ENCODE measurements around the gene SREBF1.

SREBF1 gene

DNA sequence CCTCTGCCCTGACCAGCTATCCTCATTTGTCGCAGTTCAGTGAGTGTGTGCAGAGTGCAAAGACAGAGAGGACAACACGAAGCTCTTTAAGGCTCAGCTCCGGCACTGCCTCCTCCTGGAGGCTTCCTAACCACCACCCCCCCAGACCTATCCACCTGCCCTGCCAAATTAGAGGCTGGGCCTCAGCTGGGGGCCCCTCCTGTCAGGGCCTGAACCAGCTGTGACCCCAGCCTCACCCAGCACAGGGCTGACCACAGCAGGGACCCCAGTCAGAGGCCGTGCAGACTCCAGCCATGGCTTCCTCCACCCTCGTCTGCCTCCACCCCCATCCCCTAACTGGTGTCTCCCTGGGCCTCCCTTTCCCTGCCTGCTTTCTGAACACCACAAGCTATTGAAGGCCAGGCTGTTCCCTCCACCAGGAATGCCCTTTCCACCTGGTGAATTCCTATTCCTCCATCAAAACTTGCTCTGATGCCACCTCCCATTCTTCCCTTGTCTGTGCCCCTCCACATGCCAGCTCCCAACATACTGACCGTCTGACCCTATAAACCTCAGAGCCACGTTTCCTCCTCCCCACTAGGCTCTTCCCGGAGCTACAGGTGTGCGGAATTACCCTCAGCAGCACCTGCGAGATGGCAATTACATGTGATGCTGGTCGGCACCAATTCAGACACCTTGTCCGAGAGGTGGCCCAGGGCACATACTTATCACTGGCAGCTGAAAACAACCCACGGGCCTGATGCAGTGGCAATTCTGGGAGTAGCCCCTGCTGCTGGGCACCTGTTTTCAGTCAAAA, 8.8 kb downstream of the SREBF1 start:
- in situ Hi-C loops (cut with MboI; ENCODE audit: low pct_unique_long_range_greater_than_20kb, low sequenced_read_pairs) = no loop called here

GRCh38 chr17:17826942-17827785, 9.6 kb downstream of the SREBF1 start:
- in situ Hi-C loops (cut with MboI; ENCODE audit: low pct_unique_long_range_greater_than_20kb, low sequenced_read_pairs) = no loop called here
- DNase-seq = no peak

More for the DNA sequence above, 8.8 kb downstream of the SREBF1 start:
- no peak for DNase-seq

GRCh38 chr17:17826342-17826713, 10.5 kb downstream of the SREBF1 start:
- DNase-seq = peak; percentile 48
- in situ Hi-C loops (cut with MboI; ENCODE audit: low pct_unique_long_range_greater_than_20kb, low sequenced_read_pairs) = no loop called here

DNA sequence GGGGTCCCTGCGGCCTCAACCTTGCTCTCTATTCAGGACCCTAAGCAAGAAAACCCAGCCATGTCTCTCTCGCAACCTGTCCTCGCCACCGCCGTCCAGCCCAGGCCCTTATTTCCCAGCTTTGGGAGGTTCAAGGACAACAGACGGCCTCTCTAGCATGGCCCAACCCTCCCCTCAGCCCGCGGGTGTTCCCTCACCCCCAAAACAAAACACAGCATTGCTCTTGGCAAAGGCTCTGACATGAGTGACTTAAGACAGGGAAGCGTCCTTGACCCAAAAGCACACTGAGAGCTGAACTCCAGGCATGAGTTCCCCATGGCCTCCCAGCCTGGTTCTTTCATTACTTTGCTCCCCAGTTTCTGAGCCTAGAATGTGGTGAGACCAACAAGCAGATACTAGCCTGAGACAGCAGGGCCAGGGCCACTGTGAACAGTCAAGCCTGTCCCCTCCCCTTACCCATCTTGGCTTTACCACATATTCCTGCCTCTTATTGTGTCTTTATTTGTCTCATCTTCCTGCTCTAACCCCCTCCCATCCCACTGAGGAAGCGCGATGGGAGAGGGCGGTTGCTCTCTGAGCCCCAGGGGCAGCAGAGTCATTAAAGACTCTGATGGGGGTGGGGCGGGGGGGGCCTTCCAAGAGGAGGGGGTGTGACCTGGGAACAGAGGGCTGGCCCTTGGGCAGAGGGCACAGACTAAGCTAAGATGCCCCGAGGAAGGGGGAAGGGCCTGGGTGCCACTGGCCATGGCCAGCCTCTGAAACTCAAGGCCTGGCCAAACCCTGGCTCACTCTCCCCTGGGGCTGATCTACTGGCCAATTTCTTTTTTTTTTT, 11.8 kb downstream of the SREBF1 start:
- peak; percentile 73 for DNase-seq
- in situ Hi-C loops (cut with MboI; ENCODE audit: low pct_unique_long_range_greater_than_20kb, low sequenced_read_pairs) = no loop called here

GRCh38 chr17:17824119-17824782, 12.5 kb downstream of the SREBF1 start:
- peak; percentile 19 for DNase-seq
- in situ Hi-C loops (cut with MboI; ENCODE audit: low pct_unique_long_range_greater_than_20kb, low sequenced_read_pairs) = no loop called here

GRCh38 chr17:17823433-17824118, 13.2 kb downstream of the SREBF1 start:
- peak; percentile 81 for DNase-seq
- in situ Hi-C loops (cut with MboI; ENCODE audit: low pct_unique_long_range_greater_than_20kb, low sequenced_read_pairs) = no loop called here

- no peak for DNase-seq
- in situ Hi-C loops (cut with MboI; ENCODE audit: low pct_unique_long_range_greater_than_20kb, low sequenced_read_pairs) = no loop called here
Observed at GRCh38 chr17:17822616-17823015, 14.2 kb downstream of the SREBF1 start.

DNA sequence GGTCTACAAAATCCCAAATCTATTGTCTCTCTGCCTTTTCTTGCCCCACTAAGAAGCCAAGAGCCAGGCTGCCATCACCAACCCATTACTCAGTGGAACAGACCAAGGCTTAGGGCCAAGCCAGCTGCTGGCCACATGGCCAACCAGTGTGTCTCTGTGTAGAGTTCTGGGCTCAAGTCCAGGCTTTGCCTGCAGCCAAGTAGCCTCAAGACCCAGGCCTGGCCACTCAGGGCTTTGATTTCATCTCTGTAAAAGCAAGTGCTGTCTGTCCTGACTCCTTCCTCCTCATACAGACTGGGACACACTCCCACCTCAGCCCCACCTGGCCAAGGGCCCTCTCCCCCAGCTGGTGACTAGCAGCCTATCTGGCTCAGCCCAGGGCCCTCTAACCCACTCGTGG, 14.6 kb downstream of the SREBF1 start:
- in situ Hi-C loops (cut with MboI; ENCODE audit: low pct_unique_long_range_greater_than_20kb, low sequenced_read_pairs) = no loop called here
- DNase-seq = no peak

DNA sequence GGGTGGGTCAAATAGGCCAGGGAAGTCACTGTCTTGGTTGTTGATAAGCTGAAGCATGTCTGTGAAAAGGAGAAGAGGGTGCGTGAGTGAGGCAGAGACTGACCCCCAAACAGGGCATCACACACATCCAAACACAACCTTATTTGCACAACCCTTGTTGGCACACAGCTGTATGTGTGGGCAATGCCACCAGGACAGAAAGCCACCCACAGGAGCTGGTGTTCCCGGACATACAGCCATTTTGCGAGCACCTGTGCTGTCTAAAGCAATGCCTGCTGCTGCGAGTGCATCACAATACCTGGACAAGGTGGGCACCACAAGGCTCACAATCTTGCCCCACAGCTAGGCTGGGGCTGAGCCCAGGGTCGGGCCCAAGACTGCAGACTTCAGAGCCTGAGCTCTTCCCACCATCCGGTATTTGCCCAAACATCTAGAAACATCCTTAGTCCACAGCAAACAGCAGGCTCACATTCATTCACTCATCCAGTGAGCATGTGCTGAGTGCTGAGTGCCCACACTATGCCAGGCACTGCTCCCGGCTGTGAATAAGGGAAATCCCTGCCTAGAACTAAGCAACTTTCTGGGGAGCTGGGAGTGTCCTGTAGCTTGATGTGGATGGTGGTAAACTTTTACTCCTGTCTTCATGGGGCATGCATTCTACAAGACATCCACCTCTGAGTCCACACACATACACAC, 16.2 kb downstream of the SREBF1 start:
- no peak for DNase-seq
- in situ Hi-C loops (cut with MboI; ENCODE audit: low pct_unique_long_range_greater_than_20kb, low sequenced_read_pairs) = no loop called here

GRCh38 chr17:17820046-17820445, 16.7 kb downstream of the SREBF1 start:
- in situ Hi-C loops (cut with MboI; ENCODE audit: low pct_unique_long_range_greater_than_20kb, low sequenced_read_pairs) = no loop called here
- DNase-seq = no peak

- in situ Hi-C loops (cut with MboI; ENCODE audit: low pct_unique_long_range_greater_than_20kb, low sequenced_read_pairs) = no loop called here
- peak; percentile 26 for DNase-seq
Observed at GRCh38 chr17:17819561-17819995, 17.2 kb downstream of the SREBF1 start.

GRCh38 chr17:17819111-17819510, 17.7 kb downstream of the SREBF1 start:
- in situ Hi-C loops (cut with MboI; ENCODE audit: low pct_unique_long_range_greater_than_20kb, low sequenced_read_pairs) = no loop called here
- DNase-seq = no peak

DNA sequence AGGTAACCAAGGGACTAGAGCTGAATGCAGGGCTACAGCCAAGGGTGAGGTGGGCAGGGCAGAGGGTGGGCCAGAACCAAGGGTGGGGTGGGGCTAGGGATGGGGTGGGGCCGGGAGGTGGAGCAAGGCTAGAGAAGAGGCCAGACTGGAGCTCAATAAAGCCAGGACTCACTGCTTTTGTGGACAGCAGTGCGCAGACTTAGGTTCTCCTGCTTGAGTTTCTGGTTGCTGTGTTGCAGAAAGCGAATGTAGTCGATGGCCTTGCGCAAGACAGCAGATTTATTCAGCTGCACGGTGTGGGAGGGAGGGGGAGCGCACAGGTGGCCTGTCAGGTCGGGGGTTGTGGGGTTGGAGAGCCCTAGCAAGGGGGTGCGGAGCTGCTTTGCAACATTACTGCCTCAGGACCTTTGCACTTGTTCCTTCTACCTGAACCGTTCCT, 18.7 kb downstream of the SREBF1 start:
- DNase-seq = no peak
- in situ Hi-C loops (cut with MboI; ENCODE audit: low pct_unique_long_range_greater_than_20kb, low sequenced_read_pairs) = no loop called here

DNA sequence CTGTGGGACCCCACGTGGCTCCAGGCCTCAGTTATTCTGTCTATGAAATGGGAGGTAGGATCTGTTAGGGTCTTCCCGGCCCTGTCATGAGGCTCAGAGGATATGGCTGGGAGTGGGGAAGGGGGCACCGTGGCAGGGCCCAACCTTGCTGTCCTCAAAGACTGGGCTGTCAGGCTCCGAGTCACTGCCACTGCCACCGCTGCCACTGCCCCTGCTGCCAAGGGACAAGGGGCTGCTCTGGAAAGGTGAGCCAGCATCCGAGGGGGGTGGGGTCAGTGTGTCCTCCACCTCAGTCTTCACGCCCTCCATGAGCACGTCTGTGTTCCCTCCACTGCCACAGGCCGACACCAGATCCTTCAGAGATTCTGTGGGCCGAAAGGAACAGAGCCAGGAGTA, 19.2 kb downstream of the SREBF1 start:
- DNase-seq = no peak
- in situ Hi-C loops (cut with MboI; ENCODE audit: low pct_unique_long_range_greater_than_20kb, low sequenced_read_pairs) = no loop called here

DNA sequence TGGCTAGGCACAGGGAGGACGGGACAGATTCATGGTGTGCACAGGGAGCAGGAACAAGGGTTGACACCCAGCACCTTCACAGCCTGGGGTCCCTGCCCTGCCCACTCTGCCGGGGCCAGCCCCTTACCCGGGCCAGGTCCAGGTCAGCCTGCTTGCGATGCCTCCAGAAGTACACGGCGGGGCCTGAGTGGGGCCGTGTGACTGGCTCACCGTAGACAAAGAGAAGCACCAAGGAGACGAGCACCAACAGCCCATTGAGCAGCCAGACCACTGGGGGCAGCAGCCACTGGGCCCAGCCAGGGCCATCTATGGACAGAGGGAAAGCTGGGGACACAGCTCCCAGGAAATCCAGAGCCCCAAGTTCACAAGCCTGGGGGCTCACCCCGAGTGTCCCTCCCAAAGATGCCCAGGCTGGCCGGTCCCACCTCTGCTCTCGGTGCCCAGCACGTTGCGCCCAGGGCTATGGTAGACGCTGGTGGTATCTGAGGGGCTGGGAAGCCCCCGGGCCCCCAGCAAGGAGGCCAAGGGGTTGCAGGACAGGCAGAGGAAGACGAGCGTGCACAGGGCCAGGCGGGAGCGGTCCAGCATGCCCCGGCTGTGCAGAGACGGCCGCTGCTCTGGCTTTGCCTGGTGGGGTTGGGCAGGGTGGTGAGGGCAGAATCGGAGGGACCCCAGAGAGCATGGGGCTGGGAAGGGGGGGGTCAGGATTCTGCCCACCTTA, 19.8 kb downstream of the SREBF1 start:
- in situ Hi-C loops (cut with MboI; ENCODE audit: low pct_unique_long_range_greater_than_20kb, low sequenced_read_pairs) = no loop called here
- DNase-seq = no peak

DNA sequence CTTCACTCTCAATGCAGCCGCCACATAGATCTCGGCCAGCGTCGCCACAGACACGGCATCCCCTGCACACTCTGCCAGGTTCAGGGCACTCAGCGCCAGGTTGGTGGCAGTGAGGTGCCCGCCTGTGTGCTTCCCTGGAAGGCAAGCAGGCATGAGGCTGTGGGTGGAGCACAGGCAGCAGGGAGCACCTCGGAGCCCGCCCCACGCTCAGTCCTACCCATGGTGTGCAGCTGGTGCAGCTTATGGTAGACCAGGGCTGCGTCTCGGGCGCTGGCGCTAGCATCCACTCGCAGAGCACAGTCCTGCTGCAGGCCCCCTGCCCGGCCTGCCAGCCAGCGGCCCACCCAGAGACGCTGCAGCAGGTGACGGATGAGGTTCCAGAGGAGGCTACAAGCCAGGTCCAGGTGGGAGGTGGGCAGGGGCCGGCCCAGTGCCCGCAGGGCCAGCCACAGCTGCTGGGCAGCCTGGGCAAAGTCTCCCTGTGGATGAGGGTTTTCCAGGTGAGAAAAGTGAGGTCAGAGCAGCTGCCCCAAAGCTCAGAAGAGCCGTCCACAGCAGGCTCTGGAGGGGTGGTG, 20.5 kb downstream of the SREBF1 start:
- no peak for DNase-seq
- in situ Hi-C loops (cut with MboI; ENCODE audit: low pct_unique_long_range_greater_than_20kb, low sequenced_read_pairs) = no loop called here
